ENCODE results near the gene EPB41L4A.

DNA sequence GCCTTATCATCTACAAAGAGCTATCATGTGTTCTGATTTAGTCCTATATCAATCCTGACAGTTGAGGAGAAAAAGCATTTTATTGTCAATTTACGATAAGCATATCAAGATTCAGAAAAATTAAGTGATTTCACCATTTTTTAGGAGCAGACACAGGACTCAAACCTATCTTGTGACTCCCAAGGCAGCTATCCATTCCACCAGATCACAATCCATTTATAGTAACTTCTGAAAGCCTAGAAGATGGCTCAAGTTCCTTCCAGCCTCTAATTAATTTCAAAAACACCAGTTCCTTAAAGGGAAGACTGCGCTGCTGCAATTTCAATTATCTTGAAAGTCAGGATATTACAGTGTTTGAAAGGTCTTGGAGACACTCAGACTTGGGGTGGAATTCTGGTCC is 114.3 kb downstream of the EPB41L4A start:
- TF ChIP-seq, protein P1, sequence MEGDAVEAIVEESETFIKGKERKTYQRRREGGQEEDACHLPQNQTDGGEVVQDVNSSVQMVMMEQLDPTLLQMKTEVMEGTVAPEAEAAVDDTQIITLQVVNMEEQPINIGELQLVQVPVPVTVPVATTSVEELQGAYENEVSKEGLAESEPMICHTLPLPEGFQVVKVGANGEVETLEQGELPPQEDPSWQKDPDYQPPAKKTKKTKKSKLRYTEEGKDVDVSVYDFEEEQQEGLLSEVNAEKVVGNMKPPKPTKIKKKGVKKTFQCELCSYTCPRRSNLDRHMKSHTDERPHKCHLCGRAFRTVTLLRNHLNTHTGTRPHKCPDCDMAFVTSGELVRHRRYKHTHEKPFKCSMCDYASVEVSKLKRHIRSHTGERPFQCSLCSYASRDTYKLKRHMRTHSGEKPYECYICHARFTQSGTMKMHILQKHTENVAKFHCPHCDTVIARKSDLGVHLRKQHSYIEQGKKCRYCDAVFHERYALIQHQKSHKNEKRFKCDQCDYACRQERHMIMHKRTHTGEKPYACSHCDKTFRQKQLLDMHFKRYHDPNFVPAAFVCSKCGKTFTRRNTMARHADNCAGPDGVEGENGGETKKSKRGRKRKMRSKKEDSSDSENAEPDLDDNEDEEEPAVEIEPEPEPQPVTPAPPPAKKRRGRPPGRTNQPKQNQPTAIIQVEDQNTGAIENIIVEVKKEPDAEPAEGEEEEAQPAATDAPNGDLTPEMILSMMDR (IDR thresholded peaks at IDR 0.05) = no peak
- TF ChIP-seq POLR2AphosphoS5 (IDR thresholded peaks at IDR 0.05; ENCODE audit: low read depth, low read length) (no peak), REST (IDR thresholded peaks at IDR 0.05; ENCODE audit: insufficient read depth in 1 of 2, low read depth in 2 of 2, low read length in 1 of 2) (no peak)
